Fibroblast of mammary gland (primary cell): ENCODE measurements around the gene PGC.

Experiments used
- DNase-seq: peaks from one replicate; pipeline ENCODE4 v3.0.0-alpha.2; 2010; ENCODE audit warnings: low read depth
- H3K4me3 ChIP-seq: 2 replicates; pipeline ENCODE4 v1.5.1; 2011; ENCODE audit warnings: low read depth, mild to moderate bottlenecking, low read length, moderate library complexity; ENCODE audit not compliant: control insufficient read depth
- CTCF ChIP-seq: conservative IDR thresholded peaks from 2 replicates; pipeline ENCODE4 v1.5.1; 2011; ENCODE audit warnings: low read depth, low read length, inconsistent platforms; ENCODE audit not compliant: control insufficient read depth, insufficient read depth

Gene PGC

GRCh38 chr6:41728954-41729353 is 18.2 kb downstream of the PGC start:
- DNase-seq: no peak
- no peak overlapping the region for H3K4me3 ChIP-seq
- TF ChIP-seq CTCF: no peak

DNA sequence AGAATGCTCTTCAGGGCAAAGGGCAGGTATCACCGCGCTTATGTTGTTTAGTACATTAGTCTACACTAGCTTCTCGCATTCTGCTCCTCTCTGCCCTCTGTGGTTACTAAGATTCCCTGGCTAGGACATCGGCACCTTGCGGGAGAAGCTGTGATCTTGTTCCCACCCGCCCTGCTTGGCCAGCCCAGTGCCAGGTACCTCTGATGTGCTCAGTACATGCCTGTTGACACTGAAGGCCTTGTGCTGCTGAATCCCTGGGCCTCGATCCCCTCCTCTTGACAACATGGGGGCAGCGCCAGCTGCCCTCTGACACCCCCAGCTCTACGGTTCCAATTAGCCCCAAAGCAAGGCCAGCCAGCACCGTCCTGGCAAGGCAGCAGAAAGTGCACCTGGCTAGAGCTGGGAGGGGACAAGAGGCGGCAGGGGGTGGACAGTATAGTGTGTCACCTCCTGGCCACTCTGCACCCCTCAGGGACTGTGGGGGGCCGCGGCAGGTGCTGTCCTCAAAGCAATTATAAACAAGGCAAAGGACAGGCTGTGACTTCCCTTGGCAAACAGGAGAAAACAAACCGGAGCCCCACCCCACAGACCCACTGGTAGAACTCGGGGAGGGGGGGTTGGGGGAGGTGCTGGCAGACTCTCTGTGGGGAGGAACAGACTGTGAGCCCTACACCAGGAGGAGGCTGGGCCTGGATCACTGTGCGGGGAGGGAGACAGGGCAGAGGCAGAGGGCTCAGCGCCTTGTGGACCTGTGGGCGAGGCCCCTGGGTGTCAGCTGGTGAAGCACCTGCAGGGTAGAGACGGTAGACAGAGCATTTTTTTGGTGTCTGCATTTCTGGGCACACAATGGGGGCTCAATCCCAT is 18.9 kb downstream of the PGC start:
- TF ChIP-seq CTCF: no peak
- no peak for DNase-seq
- H3K4me3 ChIP-seq: no peak overlapping the region

- TF ChIP-seq CTCF: no peak
Measured at GRCh38 chr6:41727705-41728072, 19.5 kb downstream of the PGC start.

DNA sequence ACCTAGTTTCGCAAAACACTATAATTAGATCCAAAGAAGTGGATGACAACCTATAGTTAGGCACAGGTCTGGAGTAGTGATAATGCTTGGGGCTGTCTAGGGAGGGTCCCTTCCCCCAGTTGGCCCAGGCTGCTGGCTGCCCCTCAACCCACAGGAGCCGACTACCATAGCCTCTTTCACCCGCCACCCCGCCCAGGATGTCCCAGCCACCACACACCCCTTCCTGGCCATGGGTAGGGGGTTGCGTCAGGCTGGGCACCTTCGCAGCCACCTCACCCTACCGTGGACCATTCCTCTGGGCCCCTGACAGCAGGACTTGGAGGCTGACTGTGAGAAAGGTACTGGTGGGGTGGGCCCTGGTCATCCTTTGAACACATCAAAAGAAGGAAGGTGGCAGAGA is 20.3 kb downstream of the PGC start:
- DNase-seq: no peak
- no peak for TF ChIP-seq CTCF
- no peak overlapping the region for H3K4me3 ChIP-seq

More at GRCh38 chr6:41727705-41728072, 19.5 kb downstream of the PGC start:
- H3K4me3 ChIP-seq: no peak overlapping the region
- no peak for DNase-seq

DNA sequence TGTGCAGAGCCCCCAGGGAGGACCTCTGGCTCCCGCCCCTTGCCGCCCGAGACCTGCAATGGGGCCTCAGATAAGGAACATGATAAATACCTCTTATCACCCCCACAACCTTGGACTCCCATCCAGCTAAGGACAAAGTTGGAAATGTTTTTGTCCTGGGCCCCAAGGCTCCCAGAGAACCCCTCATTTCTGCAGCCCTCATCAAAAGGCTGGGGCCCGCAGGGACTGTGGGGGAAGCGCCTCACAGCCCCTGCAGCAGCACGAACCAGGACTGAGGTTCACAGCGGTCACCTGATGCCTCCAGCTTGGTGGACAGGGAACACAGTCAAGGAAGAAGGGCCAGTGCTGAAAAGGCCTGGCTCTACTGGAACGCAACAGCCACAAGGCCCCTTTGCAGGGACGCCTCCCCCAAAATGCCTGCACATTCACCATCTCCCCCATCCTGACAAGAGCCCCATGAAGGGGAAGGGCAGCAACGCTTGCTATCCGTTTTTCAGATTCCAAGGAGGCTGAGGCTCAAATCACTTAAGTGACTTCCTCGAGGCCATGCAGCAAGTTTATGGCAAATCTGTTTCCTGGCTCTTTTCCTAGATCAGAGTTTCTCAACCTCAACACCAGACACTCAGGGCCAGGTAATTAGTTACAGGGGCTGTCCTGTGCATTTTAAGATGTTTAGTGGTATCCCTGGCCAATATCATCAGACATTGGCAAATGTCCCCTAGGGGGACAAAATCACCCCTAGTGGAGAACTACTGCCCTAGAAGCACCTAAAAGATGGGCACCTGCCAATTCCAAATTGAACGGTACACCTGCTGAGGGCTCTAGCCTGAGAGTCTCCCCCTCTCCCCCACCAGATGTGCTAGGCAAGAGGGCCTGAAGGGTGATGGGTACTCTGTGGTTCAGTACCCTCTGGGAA is 22.4 kb downstream of the PGC start:
- no peak for DNase-seq
- no peak for TF ChIP-seq CTCF
- H3K4me3 ChIP-seq: no peak overlapping the region

DNA sequence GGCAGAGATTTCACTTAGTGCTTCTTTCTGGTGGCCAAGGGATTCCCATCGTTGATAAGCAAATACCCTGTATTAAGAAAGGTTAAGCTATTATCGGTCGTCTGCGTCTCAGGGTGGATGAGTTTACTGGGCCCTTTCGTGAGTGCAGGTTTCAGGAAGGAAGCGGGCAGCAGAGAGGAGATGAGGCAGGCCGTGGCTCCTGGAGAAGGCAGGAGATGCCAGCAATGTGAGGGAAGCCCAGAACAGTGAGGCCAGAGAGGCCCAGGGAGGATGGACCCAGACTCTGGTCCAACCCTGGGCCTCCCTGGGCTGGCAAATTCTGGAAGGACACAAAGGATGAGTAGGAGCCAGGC is 23.0 kb downstream of the PGC start:
- DNase-seq: no peak
- no peak for TF ChIP-seq CTCF
- H3K4me3 ChIP-seq: no peak overlapping the region
